GM12878 (cell line): Measurements from ENCODE around the gene PRR20B. TPM values are rescaled to one million over a fixed set of nuclear protein-coding genes. Genes with fewer than 3 reads are reported as not detected.

Source experiments
- ATAC-seq: fragments of 200-7000 bp; cut with Tn5 transposase; 3 replicates; pipeline ENCODE4 v1.9.1; 2020; ENCODE audit warnings: mild to moderate bottlenecking, moderate library complexity
- BruUV-seq: library from RNA; stranded (reverse); fragments of 400-500 nt; replicated peaks from 2 replicates; lab custom pipeline; 2021; lab: Mats Ljungman, UMichigan
- CTCF ChIA-PET: fragments of 300-600 bp; sonication (Branson Sonifier 250); formaldehyde crosslinking; extraction: SDS; loops from one replicate; lab custom pipeline; 2021; ENCODE audit warnings: inconsistent platforms; lab: Yijun Ruan, JAX
- POLR2A ChIA-PET: fragments of 350-600 bp; formaldehyde crosslinking; extraction: SDS; loops from one replicate; lab custom pipeline; 2021; ENCODE audit warnings: inconsistent platforms; lab: Charles Lee
- RAD21 ChIA-PET: fragments of 300-600 bp; sonication (Branson Sonifier 250); formaldehyde crosslinking; loops from one replicate; lab custom pipeline; 2023; ENCODE audit warnings: antibody characterized with exemption; ENCODE audit not compliant: unreplicated experiment; lab: Charles Lee
- SMC1A ChIA-PET: fragments of 300-600 bp; sonication (Branson Sonifier 250); formaldehyde crosslinking; loops from one replicate; lab custom pipeline; 2023; ENCODE audit not compliant: unreplicated experiment, uncharacterized antibody; lab: Charles Lee
- DNase-seq: peaks from one replicate; pipeline ENCODE4 v3.0.0-alpha.2; 2011; ENCODE audit warnings: low read depth, low spot score
- FAIRE-seq: peaks from 3 replicates; lab custom pipeline; 2011; peaks lifted over from hg19 to GRCh38; lab: Jason Lieb, UNC
- H2AFZ ChIP-seq: 2 replicates; pipeline ENCODE4 v1.6.0; 2011; ENCODE audit warnings: low read depth, low read length, control low read depth; ENCODE audit not compliant: control insufficient read depth
- H3K27ac ChIP-seq: 2 replicates; pipeline ENCODE4 v1.5.1; 2011; ENCODE audit warnings: control low read depth; ENCODE audit not compliant: control insufficient read depth, insufficient read depth
- H3K27me3 ChIP-seq, 2 experiments: replicated peaks in 1 of 2; 2 replicates each; pipeline versions ENCODE4 v1.6.0 to v1.6.1; 2011; ENCODE audit warnings: low read length in 1 of 2; ENCODE audit not compliant: control insufficient read depth in 2 of 2, insufficient read depth in 2 of 2
- H3K36me3 ChIP-seq, 2 experiments: 2 replicates each; pipeline ENCODE4 v1.5.1; 2011; ENCODE audit warnings: low read length in 1 of 2; ENCODE audit not compliant: control insufficient read depth in 2 of 2, insufficient read depth in 2 of 2
- H3K4me1 ChIP-seq: 2 replicates; pipeline ENCODE4 v1.6.1; 2011; ENCODE audit warnings: mild to moderate bottlenecking, low read length, moderate library complexity, mixed read lengths; ENCODE audit not compliant: control insufficient read depth, insufficient read depth
- H3K4me2 ChIP-seq: 2 replicates; pipeline ENCODE4 v1.6.0; 2011; ENCODE audit warnings: control low read depth; ENCODE audit not compliant: control insufficient read depth, insufficient read depth
- H3K4me3 ChIP-seq: fragments of 200-600 bp; sonication (generic); 2 replicates; pipeline ENCODE4 v1.5.1; 2016
- H3K79me2 ChIP-seq: 2 replicates; pipeline ENCODE4 v1.6.0; 2011; ENCODE audit warnings: low read length; ENCODE audit not compliant: control insufficient read depth, insufficient read depth
- H3K9ac ChIP-seq: 2 replicates; pipeline ENCODE4 v1.8.0; 2011; ENCODE audit warnings: low read length, control low read depth, mixed read lengths; ENCODE audit not compliant: control insufficient read depth, insufficient read depth
- H3K9me3 ChIP-seq: replicated peaks from 3 replicates; pipeline ENCODE4 v1.5.1; 2011; ENCODE audit warnings: mild to moderate bottlenecking, low read length; ENCODE audit not compliant: control insufficient read depth, insufficient read depth
- H4K20me1 ChIP-seq: 2 replicates; pipeline ENCODE4 v1.6.0; 2011; ENCODE audit not compliant: control insufficient read depth, insufficient read depth
- CEBPB ChIP-seq, 2 experiments: fragments of 150-350 bp in 1 of 2; IDR thresholded peaks; 2 replicates each; pipeline ENCODE4 v1.6.1; 2012 to 2014; ENCODE audit warnings: low read depth in 2 of 2, low read length in 2 of 2, borderline replicate concordance in 1 of 2, inconsistent platforms in 1 of 2
- CHD2 ChIP-seq: IDR thresholded peaks from 2 replicates; pipeline ENCODE4 v1.6.1; 2011; ENCODE audit warnings: low read depth, low read length, improper control_type of control experiment, borderline replicate concordance
- FOS ChIP-seq: IDR thresholded peaks from 3 replicates; pipeline ENCODE4 v1.6.1; 2011; ENCODE audit warnings: borderline replicate concordance; ENCODE audit not compliant: insufficient read length; ENCODE audit errors: extremely low read depth
- HSF1 ChIP-seq: fragments of 150-350 bp; IDR thresholded peaks from 2 replicates; pipeline ENCODE4 v1.6.1; 2014; ENCODE audit warnings: mild to moderate bottlenecking, low read depth, low read length
- NR2C1 ChIP-seq: fragments of 450-650 bp; IDR thresholded peaks from 2 replicates; pipeline ENCODE4 v1.6.1; 2017; ENCODE audit warnings: antibody characterized with exemption, mild to moderate bottlenecking, moderate library complexity
- RFX5 ChIP-seq: IDR thresholded peaks from 2 replicates; pipeline ENCODE4 v1.6.1; 2011; ENCODE audit warnings: low read depth, low read length, improper control_type of control experiment
- SIX5 ChIP-seq: IDR thresholded peaks from 2 replicates; pipeline ENCODE4 v1.6.1; 2011; ENCODE audit warnings: mild to moderate bottlenecking, low read depth, low read length, moderate library complexity; ENCODE audit not compliant: severe bottlenecking
- SMARCA5 ChIP-seq: fragments of 450-650 bp; IDR thresholded peaks from 2 replicates; pipeline ENCODE4 v1.6.1; 2017; ENCODE audit warnings: mild to moderate bottlenecking
- SREBF1 ChIP-seq: IDR thresholded peaks from 2 replicates; pipeline ENCODE4 v1.6.1; 2012; ENCODE audit warnings: mild to moderate bottlenecking, low read length
- TCF7 ChIP-seq: IDR thresholded peaks from 2 replicates; pipeline ENCODE4 v1.6.1; 2014; ENCODE audit warnings: antibody characterized with exemption, borderline replicate concordance
- USF2 ChIP-seq: IDR thresholded peaks from 2 replicates; pipeline ENCODE4 v1.6.1; 2011; ENCODE audit warnings: low read depth, low read length, improper control_type of control experiment, borderline replicate concordance
- WGBS: methylation state at CpG from one replicate; pipeline ENCODE4 v1.1.6; 2016; ENCODE audit warnings: low lambda C conversion rate; ENCODE audit not compliant: insufficient replicate concordance, insufficient coverage; ENCODE audit errors: missing lambda C conversion rate; 5-methylcytosine and 5-hydroxymethylcytosine counted together
- in situ Hi-C: fragments of 300-500 bp; cut with MboI; formaldehyde crosslinking; loops from 9 replicates; pipeline ENCODE4 v1.14.3; 2018; ENCODE audit warnings: mixed read lengths
- intact Hi-C: fragments of 100-400 bp; cut with micrococcal nuclease; formaldehyde crosslinking; loops from one replicate; pipeline ENCODE4 v1.14.2; 2022; ENCODE audit not compliant: unreplicated experiment
- polyA plus RNA-seq, 11 experiments: library from polyadenylated mRNA; depleted of rRNA in 4 of 11; unstranded in 6 of 11; stranded (reverse) in 5 of 11; fragments of >200 nt; fragmentation: Nextera tagmentation in 4 of 11; fragmentation: Illumina TruSeq in 1 of 11; extraction: Ambion mirVana in 4 of 11; extraction: Trizol in 1 of 11; gene quantifications; 1 replicate in 1 of 11; 2 replicates in 10 of 11; pipeline versions ENCODE4 v1.2.1 to v1.2.3, GENCODE V29; 2011 to 2016; ENCODE audit warnings: inconsistent platforms in 2 of 11, missing spikeins in 2 of 11, low read depth in 1 of 11
- total RNA-seq, 4 experiments: library from RNA; depleted of rRNA in 3 of 4; stranded (reverse); fragments of >200 nt in 3 of 4; fragmentation: Illumina TruSeq in 1 of 4; extraction: Trizol in 1 of 4; gene quantifications; 2 replicates each; pipeline versions ENCODE4 v1.2.1 to v1.2.3, GENCODE V29; 2013 to 2021
- TF ChIP-seq, protein P1 (sequence below): IDR thresholded peaks from 2 replicates; pipeline ENCODE4 v1.6.1; 2012; ENCODE audit warnings: low read depth, low read length, improper control_type of control experiment
- TF ChIP-seq, protein P2 (sequence below): fragments of 450-650 bp; IDR thresholded peaks from 2 replicates; pipeline ENCODE4 v1.6.1; 2018; ENCODE audit warnings: mild to moderate bottlenecking, low read depth, moderate library complexity; ENCODE audit not compliant: partially characterized antibody

Gene PRR20B
- total and polyA plus RNA-seq, 10 of the 15 experiments (the other 5 are each of a cell fraction or from before 2014, with no cell fraction given), result not detected

DNA sequence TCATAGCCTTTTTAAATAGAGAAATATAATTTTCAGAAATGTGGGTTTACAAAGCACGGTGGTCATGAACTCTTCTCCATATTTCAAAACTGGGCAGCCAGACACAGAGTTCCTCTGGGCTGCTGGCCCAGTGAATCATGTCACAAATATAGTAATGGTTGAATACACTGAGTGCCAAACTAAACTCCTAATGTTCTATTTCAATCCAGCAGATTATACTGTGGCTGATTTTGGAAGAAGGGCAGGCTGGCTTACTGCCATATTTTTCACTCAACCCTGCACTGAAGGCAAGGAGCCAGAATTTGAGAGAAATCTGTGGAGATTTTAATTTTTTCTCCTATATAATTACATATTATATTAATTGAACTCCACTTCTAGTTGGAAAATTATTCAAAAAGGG, 23.6 kb upstream of the PRR20B start:
- 0% methylated on average over 1 of the region's 1 CpG for WGBS
- no peaks in the 10 kb centered on the region for H3K4me1 ChIP-seq
- no peaks in the 10 kb centered on the region for H4K20me1 ChIP-seq
- intact Hi-C loops, result no loop called here
- no peak overlapping the region for H3K27ac ChIP-seq
- ChIA-PET CTCF (no interaction called here), POLR2A (no interaction called here), RAD21 (no interaction called here), SMC1A (no interaction called here)
- H2AFZ ChIP-seq, result no peak overlapping the region
- H3K36me3 ChIP-seq, result no peaks in the 10 kb centered on the region
- no peak for ATAC-seq
- no peaks in the 10 kb centered on the region for H3K27me3 ChIP-seq
- H3K9me3 ChIP-seq, result no peaks in the 10 kb centered on the region
- no peak overlapping the region for H3K4me3 ChIP-seq
- BruUV-seq, result no TSS peak
- in situ Hi-C loops, result loop anchor here (25.0 kb wide), 1 partner anchor 89 kb away; no protein-coding TSS in a partner anchor
- H3K9ac ChIP-seq, result no peak overlapping the region
- no peak for DNase-seq
- TF ChIP-seq SMARCA5 (no peak), SIX5 (no peak), USF2 (no peak), FOS (no peak)
- TF ChIP-seq, protein P1, sequence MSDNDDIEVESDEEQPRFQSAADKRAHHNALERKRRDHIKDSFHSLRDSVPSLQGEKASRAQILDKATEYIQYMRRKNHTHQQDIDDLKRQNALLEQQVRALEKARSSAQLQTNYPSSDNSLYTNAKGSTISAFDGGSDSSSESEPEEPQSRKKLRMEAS, result no peak
- H3K4me2 ChIP-seq, result no peak overlapping the region
- no peak for FAIRE-seq
- H3K79me2 ChIP-seq, result no peaks in the 10 kb centered on the region

DNA sequence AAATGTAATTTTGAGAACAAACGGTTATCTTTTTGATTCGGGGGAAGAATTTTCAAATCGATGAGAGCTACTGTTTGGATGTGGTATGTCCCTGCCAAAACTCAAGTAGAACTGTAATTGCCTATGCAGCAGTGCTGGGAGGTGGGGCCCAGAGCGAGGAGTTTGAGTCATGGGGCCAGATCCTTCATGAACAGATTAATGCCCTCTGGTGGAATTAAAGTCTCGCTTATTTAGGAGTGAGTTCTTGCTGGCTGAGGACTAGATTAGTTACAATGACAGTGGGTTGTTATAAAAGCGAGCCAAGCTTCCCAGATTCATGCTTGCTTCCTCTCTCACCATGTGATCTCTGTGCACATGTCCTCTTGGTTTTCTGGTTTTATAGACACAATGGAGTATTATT, 18.4 kb upstream of the PRR20B start:
- BruUV-seq, result no TSS peak
- POLR2A ChIA-PET, result no interaction called here
- TF ChIP-seq RFX5 (no peak), CHD2 (no peak), TCF7 (no peak), CEBPB (IDR thresholded peaks at IDR 0.05; ENCODE audit: borderline replicate concordance in 1 of 2, low read depth in 2 of 2, low read length in 2 of 2) (no peak), HSF1 (no peak), SREBF1 (no peak), NR2C1 (no peak)
- TF ChIP-seq, protein P2, sequence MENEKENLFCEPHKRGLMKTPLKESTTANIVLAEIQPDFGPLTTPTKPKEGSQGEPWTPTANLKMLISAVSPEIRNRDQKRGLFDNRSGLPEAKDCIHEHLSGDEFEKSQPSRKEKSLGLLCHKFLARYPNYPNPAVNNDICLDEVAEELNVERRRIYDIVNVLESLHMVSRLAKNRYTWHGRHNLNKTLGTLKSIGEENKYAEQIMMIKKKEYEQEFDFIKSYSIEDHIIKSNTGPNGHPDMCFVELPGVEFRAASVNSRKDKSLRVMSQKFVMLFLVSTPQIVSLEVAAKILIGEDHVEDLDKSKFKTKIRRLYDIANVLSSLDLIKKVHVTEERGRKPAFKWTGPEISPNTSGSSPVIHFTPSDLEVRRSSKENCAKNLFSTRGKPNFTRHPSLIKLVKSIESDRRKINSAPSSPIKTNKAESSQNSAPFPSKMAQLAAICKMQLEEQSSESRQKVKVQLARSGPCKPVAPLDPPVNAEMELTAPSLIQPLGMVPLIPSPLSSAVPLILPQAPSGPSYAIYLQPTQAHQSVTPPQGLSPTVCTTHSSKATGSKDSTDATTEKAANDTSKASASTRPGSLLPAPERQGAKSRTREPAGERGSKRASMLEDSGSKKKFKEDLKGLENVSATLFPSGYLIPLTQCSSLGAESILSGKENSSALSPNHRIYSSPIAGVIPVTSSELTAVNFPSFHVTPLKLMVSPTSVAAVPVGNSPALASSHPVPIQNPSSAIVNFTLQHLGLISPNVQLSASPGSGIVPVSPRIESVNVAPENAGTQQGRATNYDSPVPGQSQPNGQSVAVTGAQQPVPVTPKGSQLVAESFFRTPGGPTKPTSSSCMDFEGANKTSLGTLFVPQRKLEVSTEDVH, result no peak

More for the DNA sequence above, 18.4 kb upstream of the PRR20B start:
- ChIA-PET SMC1A (no interaction called here), RAD21 (no interaction called here), CTCF (no interaction called here)
- in situ Hi-C loops (no loop called here), intact Hi-C loops (no loop called here)
- Histone ChIP-seq H3K9ac (no peak overlapping the region), H3K27me3 (no peaks in the 10 kb centered on the region), H3K4me2 (no peak overlapping the region), H3K4me1 (no peaks in the 10 kb centered on the region), H2AFZ (no peak overlapping the region), H3K9me3 (no peaks in the 10 kb centered on the region), H3K27ac (no peak overlapping the region), H3K36me3 (no peaks in the 10 kb centered on the region), H4K20me1 (no peaks in the 10 kb centered on the region), H3K79me2 (no peaks in the 10 kb centered on the region), H3K4me3 (no peak overlapping the region)
- no peak for DNase-seq
- no peak for FAIRE-seq
- ATAC-seq, result no peak
- WGBS, result 12% methylated on average over 6 of the region's 6 CpGs
